ENCODE measurements around the gene HNRNPH2.

HNRNPH2 gene

GRCh38 chrX:101407748-101408531, at the start of gene HNRNPH2, which contains the start of gene GLA:
HNRNPH2 (plus strand) TSS chrX:101408222; CDS start chrX:101411989, 3,767 bp downstream.
GLA (minus strand) TSS chrX:101407925; CDS start chrX:101407903, 22 bp downstream.
- Histone ChIP-seq H3K4me2 (peak within 1 kb of the TSS; percentile 65 to 81 (median 70)), H4K20me1 (peaks cover 0 to 27% (median 10%) of the 10 kb centered on the region in 11 experiments; a peak in 11 of 22 replicates), H3K4me3 (peak within 1 kb of the TSS; percentile 64 to 81 (median 72)), H3K27me3 (no peaks in the 10 kb centered on the region), H3K36me3 (peaks cover 21 to 39% (median 32%) of the 10 kb centered on the region in 11 experiments), H3K9me3 (replicated peaks in 1 of 11) (peaks cover 0 to 15% (median 5%) of the 10 kb centered on the region in 11 experiments; a peak in 5 of 22 replicates), H3K27ac (peak within 1 kb of the TSS; percentile 81 to 97 (median 93)), H3K9ac (peak within 1 kb of the TSS; percentile 83 to 95 (median 90)), H3K4me1 (peaks cover 7 to 50% (median 18%) of the 10 kb centered on the region in 10 experiments; a peak in 19 of 20 replicates)
- TF ChIP-seq Cebpa-rat (IDR thresholded peaks at IDR 0.05), result no peak

- Histone ChIP-seq H3K27me3 (no peaks in the 10 kb centered on the region), H3K27ac (no peak overlapping the region), H3K4me2 (no peak overlapping the region), H3K4me1 (peaks cover 0 to 23% (median 12%) of the 10 kb centered on the region in 10 experiments; a peak in 14 of 20 replicates), H3K36me3 (peaks cover 85 to 100% (median 94%) of the 10 kb centered on the region in 11 experiments), H3K4me3 (no peak overlapping the region), H4K20me1 (peaks cover 0 to 2% (median 0%) of the 10 kb centered on the region in 11 experiments; a peak in 1 of 22 replicates), H3K9ac (no peak overlapping the region), H3K9me3 (replicated peaks in 1 of 11) (peaks cover 0 to 4% (median 0%) of the 10 kb centered on the region in 11 experiments; a peak in 1 of 22 replicates)
- TF ChIP-seq Cebpa-rat (IDR thresholded peaks at IDR 0.05), result no peak
These were observed 48.1 kb upstream of the HNRNPH2 start for GRCh38 chrX:101359966-101360365.

GRCh38 chrX:101360390-101360789, 47.6 kb upstream of the HNRNPH2 start:
- Histone ChIP-seq H3K4me2 (no peak overlapping the region), H3K4me3 (no peak overlapping the region), H3K9ac (no peak overlapping the region), H3K27ac (no peak overlapping the region), H3K36me3 (peaks cover 85 to 100% (median 95%) of the 10 kb centered on the region in 11 experiments), H3K9me3 (replicated peaks in 1 of 11) (peaks cover 0 to 4% (median 0%) of the 10 kb centered on the region in 11 experiments; a peak in 1 of 22 replicates), H3K27me3 (no peaks in the 10 kb centered on the region), H4K20me1 (peaks cover 0 to 4% (median 0%) of the 10 kb centered on the region in 11 experiments; a peak in 1 of 22 replicates), H3K4me1 (peaks cover 0 to 21% (median 7%) of the 10 kb centered on the region in 10 experiments; a peak in 11 of 20 replicates)
- no peak for TF ChIP-seq Cebpa-rat (IDR thresholded peaks at IDR 0.05)

DNA sequence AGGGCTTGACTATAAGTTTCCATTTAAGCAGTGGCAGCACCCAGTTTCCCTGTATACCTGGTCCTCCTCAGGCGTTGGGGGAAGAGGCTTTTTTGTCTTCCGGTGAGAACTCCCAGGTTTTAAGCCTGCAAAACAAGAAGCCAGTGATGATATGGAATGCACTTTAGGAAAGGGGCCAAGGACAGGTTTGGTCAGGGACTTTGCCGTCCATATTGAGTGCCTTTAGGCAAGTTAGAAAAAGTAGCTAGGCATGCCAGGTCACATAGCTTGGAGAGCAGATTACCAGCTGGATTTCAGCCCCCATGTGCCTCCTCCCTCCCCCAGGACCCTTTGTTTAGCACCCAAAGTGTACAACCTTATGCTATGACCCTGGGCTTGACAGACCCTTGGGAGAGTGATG, 45.9 kb upstream of the HNRNPH2 start:
- Histone ChIP-seq H3K27ac (0 out of 22 replicates have a peak overlapping the region, but pooled peaks of 1 of the 11 experiments have one; percentile 7), H3K4me3 (no peak overlapping the region), H3K4me2 (no peak overlapping the region), H3K36me3 (peaks cover 85 to 100% (median 95%) of the 10 kb centered on the region in 11 experiments), H4K20me1 (peaks cover 0 to 4% (median 0%) of the 10 kb centered on the region in 11 experiments; a peak in 1 of 22 replicates), H3K9me3 (replicated peaks in 1 of 11) (peaks cover 0 to 9% (median 0%) of the 10 kb centered on the region in 11 experiments; a peak in 3 of 22 replicates), H3K4me1 (peaks cover 0 to 17% (median 0%) of the 10 kb centered on the region in 10 experiments; a peak in 5 of 20 replicates), H3K9ac (no peak overlapping the region), H3K27me3 (no peaks in the 10 kb centered on the region)
- TF ChIP-seq Cebpa-rat (IDR thresholded peaks at IDR 0.05), result no peak

DNA sequence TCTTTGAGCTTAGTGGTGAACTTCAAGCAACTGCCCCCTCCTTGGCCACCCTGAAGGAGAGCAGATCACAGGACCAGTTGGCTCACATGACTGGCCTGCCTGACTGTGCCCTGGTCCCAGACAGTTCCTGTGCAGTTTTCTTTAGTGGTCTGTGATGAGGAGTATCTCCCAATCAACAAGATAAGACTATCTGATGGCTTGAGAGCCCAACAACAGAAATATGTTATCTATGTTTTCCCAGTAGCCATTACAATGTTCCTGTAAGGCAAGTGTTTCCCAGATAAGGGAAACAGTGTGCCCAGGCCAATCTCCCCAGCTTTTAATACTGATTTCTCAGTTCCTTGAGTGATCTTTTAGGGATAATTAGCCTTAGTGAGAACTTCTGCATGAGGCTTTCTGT, 45.3 kb upstream of the HNRNPH2 start:
- H3K9ac ChIP-seq, result no peak overlapping the region
- H3K4me2 ChIP-seq, result no peak overlapping the region
- H3K4me3 ChIP-seq, result no peak overlapping the region
- H3K36me3 ChIP-seq, result peaks cover 84 to 100% (median 94%) of the 10 kb centered on the region in 11 experiments
- H3K4me1 ChIP-seq, result peaks cover 0 to 19% (median 1%) of the 10 kb centered on the region in 10 experiments; a peak in 12 of 20 replicates
- TF ChIP-seq Cebpa-rat (IDR thresholded peaks at IDR 0.05), result no peak
- H3K9me3 ChIP-seq (replicated peaks in 1 of 11), result peaks cover 0 to 9% (median 0%) of the 10 kb centered on the region in 11 experiments; a peak in 3 of 22 replicates
- peaks cover 0 to 4% (median 0%) of the 10 kb centered on the region in 11 experiments; a peak in 1 of 22 replicates for H4K20me1 ChIP-seq
- H3K27me3 ChIP-seq, result no peaks in the 10 kb centered on the region
- 0 out of 22 replicates have a peak overlapping the region, but pooled peaks of 1 of the 11 experiments have one; percentile 7 for H3K27ac ChIP-seq

DNA sequence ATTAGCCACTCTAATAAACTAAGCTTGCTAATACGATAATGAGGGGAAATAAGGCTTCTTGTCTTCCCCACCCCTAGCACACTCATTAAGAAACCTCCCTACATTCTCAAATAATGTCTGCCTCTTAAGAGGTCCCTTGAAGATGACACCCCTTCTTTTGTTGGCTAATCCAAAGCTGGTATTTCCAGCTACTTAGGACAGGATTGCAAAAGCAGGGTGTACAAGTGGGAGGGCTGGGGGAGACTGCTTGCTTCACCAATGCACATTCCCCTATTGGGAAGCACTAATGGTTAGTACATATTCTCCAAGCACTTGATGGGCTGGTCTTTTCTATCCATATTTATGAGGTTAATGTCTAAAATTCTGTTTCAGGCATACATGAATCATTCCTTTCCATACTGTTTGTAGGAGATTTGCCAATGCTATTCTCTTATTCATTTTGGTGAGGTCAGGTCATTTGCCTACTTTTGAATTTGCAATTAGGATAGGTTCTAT, 42.7 kb upstream of the HNRNPH2 start:
- no peak overlapping the region for H3K4me3 ChIP-seq
- no peak for TF ChIP-seq Cebpa-rat (IDR thresholded peaks at IDR 0.05)
- no peaks in the 10 kb centered on the region for H3K27me3 ChIP-seq
- peaks cover 17 to 45% (median 27%) of the 10 kb centered on the region in 10 experiments for H3K4me1 ChIP-seq
- H3K27ac ChIP-seq, result no peak overlapping the region; a peak in 1 of 22 replicates
- H3K9me3 ChIP-seq (replicated peaks in 1 of 11), result peaks cover 0 to 9% (median 0%) of the 10 kb centered on the region in 11 experiments; a peak in 3 of 22 replicates
- no peak overlapping the region for H3K4me2 ChIP-seq
- H3K9ac ChIP-seq, result no peak overlapping the region
- peaks cover 0 to 4% (median 0%) of the 10 kb centered on the region in 11 experiments; a peak in 1 of 22 replicates for H4K20me1 ChIP-seq
- H3K36me3 ChIP-seq, result peaks cover 68 to 99% (median 82%) of the 10 kb centered on the region in 11 experiments

DNA sequence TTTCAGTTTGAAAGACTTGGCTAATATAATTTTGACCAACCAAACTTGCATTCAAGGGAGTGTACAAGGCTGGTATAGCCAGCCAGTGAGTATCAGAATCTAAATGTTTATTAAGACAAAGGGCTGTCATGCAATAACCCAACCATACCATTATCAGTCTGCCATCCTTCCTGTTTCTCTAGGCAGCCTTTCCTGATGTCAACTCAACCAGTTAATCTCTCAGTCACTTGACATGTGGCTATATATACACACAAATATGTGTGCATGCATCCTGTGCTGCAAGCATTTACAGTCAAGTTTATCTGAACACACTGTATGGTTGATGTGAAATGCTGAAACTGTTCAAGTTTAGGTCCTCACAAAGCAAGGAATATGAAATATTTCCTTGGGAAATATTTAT, 39.2 kb upstream of the HNRNPH2 start:
- peak overlapping the region; percentile 7 to 89 (median 81); a peak in 19 of 22 replicates for H3K4me2 ChIP-seq
- peaks cover 32 to 74% (median 53%) of the 10 kb centered on the region in 10 experiments for H3K4me1 ChIP-seq
- H3K36me3 ChIP-seq, result peaks cover 47 to 84% (median 56%) of the 10 kb centered on the region in 11 experiments
- H3K27me3 ChIP-seq, result no peaks in the 10 kb centered on the region
- H3K9ac ChIP-seq, result peak overlapping the region in 7 of 11 experiments; percentile 29 to 75 (median 50); a peak in 11 of 22 replicates
- H4K20me1 ChIP-seq, result peaks cover 0 to 9% (median 0%) of the 10 kb centered on the region in 11 experiments; a peak in 1 of 22 replicates
- peak overlapping the region in 8 of 11 experiments; percentile 50 to 87 (median 76); a peak in 15 of 22 replicates for H3K27ac ChIP-seq
- no peak for TF ChIP-seq Cebpa-rat (IDR thresholded peaks at IDR 0.05)
- H3K4me3 ChIP-seq, result peak overlapping the region in 6 of 10 experiments; percentile 15 to 35 (median 22); a peak in 5 of 20 replicates
- peaks cover 0 to 9% (median 0%) of the 10 kb centered on the region in 11 experiments; a peak in 4 of 22 replicates for H3K9me3 ChIP-seq (replicated peaks in 1 of 11)

GRCh38 chrX:101369687-101370086, 38.3 kb upstream of the HNRNPH2 start:
- H3K36me3 ChIP-seq, result peaks cover 50 to 84% (median 56%) of the 10 kb centered on the region in 11 experiments
- H3K27ac ChIP-seq, result peak overlapping the region in 8 of 11 experiments; percentile 54 to 87 (median 76); a peak in 17 of 22 replicates
- H3K9ac ChIP-seq, result peak overlapping the region in 7 of 11 experiments; percentile 34 to 75 (median 56); a peak in 12 of 22 replicates
- peak overlapping the region in 10 of 11 experiments; percentile 61 to 89 (median 82); a peak in 21 of 22 replicates for H3K4me2 ChIP-seq
- H3K4me3 ChIP-seq, result peak overlapping the region in 5 of 10 experiments; percentile 25 to 47 (median 35); a peak in 6 of 20 replicates
- H3K9me3 ChIP-seq (replicated peaks in 1 of 11), result peaks cover 0 to 9% (median 0%) of the 10 kb centered on the region in 11 experiments; a peak in 5 of 22 replicates
- TF ChIP-seq Cebpa-rat (IDR thresholded peaks at IDR 0.05), result no peak
- no peaks in the 10 kb centered on the region for H3K27me3 ChIP-seq
- H3K4me1 ChIP-seq, result peaks cover 32 to 72% (median 54%) of the 10 kb centered on the region in 10 experiments
- peaks cover 0 to 9% (median 0%) of the 10 kb centered on the region in 11 experiments; a peak in 1 of 22 replicates for H4K20me1 ChIP-seq
